Measurements from ENCODE around the gene PRPSAP1.

Gene PRPSAP1

DNA sequence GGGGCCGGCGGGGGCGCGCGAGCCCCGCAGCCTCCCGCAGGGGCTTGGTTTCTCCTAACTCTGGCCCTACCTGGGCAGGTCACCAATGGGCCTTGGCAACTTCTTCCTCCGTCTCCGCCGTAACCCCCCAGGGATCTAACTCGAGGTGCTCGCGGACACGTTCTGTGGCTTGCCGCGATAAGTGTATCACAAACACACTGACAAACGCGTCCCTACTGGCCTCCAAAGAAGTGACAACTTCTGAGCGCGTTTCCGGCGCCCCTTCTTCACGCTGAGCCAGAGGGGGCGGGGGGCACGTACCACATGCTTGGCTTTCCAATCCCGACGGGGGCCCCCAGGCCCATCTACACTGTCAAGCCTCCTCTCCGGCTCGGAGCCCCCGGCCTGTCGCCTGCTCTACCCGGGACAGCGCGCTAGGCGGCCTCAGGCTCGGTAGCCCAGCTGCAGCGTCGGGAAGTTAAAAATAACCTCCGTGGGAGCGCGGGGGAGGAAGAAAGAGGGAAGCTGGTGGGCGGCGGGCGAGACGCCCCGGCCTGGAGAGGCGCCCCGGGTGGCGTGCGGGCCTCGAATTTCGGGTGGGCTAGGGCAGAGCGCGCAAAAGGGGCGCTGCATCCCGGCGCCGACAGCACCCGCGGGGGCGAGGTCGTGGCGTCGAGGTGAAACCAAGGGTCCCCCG lies 30.0 kb upstream of the PRPSAP1 start:
- DNase-seq (ENCODE audit: low read depth in 2 of 2): peak in 1 of 2 donors; percentile 36

DNA sequence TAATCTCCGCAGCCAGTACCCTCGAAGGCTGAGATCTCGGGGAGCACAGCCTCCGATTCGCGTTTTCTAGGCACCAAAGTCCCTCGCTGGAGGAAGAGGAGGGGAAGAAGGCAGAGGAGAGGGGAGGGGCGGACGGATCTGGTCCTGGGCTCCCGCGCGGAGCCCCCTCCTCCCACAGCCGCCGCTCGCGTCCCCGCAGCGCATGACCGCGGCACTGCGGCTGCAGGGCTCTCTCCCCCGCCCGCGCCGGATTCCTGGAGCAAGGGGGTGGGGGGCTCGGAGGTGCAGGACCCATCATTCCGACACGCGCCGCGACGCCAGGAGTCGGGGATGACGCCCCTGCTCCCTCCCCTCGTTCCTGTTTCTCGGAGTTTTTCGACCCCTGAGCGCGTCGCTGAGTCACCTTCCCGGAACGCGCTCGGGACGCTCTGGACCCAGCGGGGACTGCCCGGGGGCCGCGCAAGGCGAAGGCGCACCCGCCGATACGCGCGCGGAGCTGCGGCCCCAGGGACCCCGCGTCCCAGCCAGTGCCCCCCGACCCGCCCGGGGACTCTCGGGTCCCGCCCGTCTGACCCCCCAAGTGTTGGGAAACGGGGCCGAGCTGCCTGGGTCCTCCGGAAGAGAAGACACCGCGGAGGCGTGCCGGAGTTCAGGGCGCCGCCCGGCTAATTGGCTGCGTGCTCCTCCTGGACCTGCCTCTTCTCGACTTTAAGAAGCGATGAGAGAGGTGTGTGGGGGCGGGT lies 29.3 kb upstream of the PRPSAP1 start:
- DNase-seq (ENCODE audit: low read depth in 2 of 2): peak; percentile 49 to 60

DNA sequence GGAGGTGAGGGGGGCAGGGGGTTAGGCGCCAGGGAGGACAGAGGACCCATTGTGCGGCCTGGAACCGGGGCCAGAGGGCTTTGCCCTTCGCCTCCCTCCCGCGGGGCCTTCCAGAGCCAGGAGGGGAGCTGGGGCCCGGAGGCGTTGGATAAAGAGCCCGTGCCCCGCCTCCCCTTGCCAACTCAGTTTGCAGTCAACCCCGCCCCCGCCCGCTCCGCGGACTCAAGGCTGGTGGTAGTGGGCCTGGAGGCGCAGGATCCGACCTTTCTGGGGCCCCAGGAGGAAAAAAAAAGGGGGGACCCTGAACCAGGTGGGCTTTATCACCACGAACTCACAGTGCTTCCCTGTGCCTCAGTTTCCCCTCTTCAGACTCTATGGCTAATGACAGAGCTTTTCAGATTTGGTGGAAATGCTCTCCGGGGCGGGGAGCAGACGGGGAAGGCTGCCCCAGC lies 28.7 kb upstream of the PRPSAP1 start:
- peak in 1 of 2 donors; percentile 36 for DNase-seq (ENCODE audit: low read depth in 2 of 2)

DNA sequence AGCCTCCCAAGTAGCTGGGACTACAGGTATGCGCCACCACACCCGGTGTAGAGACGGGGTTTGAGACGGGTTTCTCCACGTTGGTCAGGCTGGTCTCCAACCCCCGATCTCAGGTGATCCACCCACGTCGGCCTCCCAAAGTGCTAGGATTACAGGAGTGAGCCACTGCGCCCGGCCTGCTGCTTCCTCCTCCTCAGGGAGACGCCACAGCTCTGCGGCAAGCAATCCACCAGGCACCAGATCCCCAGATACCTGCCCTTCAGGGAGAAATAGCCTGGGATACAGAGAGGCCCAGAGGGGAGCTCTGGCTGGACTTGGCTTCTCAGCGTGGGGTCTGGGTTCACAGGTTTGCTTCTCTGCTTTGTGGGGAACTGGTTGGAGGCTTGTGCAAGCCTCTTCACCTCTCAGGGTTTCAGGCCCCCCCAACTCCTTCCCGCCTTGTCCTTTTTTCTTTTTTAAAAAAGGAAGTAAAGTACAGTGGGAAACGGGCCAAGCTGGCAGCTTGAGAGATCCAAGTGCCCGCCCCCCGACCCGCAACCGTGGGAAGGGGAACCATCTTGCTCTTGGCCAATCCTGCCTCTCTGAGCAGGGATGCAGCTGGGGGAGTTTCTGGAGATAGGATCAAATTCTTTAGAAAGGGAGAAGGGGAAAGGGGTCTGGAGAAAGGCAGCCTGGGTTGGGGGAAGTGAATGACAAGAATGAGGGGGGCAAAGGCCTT lies 28.1 kb upstream of the PRPSAP1 start:
- no peak for DNase-seq (ENCODE audit: low read depth in 2 of 2)

DNA sequence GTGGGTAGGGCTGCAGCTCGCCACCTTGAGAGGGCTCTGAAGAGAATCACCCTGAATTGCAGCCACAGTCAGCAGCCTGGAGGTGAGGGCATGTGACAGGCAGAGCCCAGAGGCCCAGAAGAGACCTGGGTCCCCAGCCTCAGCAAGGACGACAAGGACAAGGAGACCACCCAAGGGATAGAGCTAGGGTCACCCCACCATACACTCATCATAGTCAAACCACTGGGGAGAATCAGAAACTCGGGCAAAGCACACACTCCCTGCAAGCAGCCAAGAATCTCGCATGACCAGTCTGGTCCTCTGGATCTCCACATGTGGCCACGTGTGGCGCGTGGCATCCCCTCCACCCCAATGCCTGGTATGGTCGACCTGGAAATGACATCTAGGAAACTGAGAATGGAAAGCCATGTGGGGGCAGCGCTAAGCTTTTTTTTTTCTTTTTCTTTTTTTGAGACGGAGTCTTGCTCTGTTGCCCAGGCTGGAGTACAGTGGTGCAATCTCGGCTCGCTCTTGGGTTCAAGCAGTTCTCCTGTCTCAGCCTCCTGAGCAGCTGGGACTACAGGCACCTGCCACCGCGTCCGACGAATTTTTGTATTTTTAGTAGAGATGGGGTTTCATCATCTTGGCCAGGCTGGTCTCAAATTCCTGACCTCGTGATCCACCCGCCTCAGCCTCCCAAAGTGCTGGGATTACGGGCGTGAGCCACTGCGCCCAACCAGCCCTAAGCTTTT lies 26.1 kb upstream of the PRPSAP1 start:
- DNase-seq (ENCODE audit: low read depth in 2 of 2): no peak

DNA sequence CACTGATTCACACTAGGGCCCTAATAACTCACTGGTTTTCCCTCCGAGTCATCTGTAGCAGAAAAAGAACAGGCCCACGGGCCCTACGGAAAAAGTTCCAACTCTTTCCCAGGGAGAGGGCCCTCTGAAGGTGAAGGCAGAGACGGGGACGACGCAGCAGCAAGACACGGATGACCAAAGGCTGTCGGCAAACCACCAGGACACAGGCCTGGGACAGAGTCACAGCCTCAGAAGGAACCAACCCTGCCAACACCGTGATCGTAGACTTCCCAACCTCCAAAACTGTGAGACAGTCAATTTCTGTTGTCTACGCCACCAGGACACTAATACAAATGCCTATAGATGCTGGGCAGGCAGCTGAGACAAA lies 25.5 kb upstream of the PRPSAP1 start:
- DNase-seq (ENCODE audit: low read depth in 2 of 2): no peak

DNA sequence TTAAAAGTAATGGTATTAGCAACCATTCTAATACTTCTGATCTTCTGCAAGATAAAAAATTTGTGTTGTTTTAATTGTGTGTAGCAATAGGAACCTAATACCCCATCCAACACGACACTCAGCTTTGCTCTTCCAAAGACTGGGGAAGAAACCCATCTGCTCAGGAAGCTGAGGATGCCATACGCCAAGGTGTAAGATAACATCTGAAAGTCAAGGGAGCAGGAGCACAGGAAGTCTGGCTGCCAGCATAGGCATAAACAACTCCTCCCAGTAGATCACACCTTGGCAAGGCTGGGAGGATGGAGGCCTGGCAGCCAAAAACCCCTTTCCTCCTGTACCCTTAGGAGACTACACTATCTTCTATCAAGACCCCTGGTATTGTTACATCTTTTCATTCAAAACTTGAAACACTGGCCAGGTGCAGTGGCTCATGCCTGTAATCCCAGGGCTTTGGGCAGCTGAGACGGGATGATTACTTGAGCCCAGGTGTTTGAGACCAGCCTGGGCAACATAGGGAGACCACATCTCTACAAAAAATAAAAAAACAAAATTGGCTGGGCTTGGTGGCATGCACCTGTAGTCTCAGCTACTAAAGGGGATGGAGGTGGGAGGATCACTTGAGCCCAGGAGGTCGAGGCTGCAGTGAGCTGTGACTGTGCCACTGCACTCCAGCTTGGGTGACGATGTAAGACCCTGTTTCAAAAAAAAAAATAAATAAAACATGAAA lies 25.0 kb upstream of the PRPSAP1 start:
- DNase-seq (ENCODE audit: low read depth in 2 of 2): no peak

DNA sequence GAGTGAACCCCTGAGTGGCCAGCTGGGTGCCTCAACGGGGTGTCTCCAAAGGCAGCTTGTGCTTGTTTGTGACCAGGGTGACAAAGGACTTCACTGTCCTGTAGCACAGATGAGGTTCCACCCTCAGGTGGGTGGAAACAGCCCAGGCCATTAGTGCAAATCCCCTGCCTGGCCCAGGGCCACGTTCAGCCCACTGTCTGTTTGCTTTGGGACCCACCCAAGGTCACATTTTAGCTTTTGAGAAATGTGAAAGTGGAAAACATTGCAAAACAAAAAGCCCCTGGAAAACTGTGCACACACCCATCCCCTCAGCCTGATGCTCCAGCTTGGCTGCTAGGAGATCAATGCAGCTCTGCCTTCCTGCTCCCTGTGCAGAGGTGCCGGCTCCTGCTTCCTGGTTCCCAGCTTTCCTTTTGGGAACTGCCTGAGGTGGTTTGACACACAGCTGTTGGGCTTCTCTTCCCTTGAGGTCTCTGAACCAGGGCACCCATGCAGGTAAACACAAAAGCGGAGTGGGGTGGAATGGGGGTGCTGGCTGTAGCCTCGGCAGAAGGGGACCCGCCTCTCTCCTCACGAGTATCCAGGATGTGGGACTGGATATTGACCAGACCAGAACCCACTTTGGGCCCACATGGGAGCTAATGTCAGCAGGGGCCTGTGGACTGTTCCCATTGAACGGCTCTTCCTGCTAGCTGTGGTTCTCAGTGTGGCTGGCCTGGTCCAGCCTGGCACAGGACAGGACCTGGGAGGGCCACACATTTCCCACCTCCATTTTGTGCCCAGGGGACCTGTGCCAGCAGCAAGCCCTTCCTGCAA lies 22.8 kb upstream of the PRPSAP1 start:
- no peak for DNase-seq (ENCODE audit: low read depth in 2 of 2)

DNA sequence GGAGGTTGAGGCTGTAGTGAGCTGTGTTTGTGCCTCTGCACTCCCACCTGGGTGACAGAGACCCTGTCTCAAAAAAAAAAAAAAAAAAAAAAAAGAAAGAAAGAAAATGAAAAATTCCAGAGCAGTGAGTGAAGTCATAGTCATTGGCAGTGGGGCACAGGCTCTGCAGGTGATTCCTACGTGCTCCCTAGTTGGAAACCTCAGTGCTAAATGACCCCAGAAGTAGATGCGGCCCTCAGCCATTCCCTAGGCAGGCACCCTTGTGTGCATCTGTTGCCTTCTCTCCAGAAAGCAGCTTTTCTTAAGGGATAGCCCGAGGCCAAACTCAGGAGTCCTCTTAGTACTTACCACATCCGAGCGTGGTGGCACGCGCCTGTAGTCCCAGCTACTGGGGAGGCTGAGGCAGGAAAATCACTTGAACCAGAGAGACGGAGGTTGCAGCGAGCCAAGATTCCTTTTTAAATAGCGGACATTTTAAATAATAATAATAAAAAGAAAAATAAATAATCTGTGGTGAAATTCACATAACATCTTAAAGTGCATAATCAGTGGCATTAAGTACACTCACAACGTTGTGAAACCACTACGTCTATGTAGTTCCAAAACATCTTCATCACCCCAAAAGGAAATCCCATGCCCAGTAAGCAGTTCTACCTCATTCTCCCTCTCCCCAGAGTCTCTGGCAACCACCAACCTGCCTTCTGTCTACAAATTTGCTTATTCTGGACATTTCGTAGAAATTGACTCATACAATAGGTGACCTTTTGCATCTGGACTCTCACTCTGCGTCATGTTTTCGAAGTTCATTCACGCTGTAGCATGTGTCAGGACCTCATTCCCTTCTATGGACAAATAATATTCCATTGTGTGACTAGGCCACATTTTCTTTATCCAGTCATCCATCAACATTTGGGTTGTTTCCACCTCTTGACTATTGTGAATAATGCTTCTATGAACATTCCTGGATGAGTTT lies 18.2 kb upstream of the PRPSAP1 start:
- DNase-seq (ENCODE audit: low read depth in 2 of 2): no peak

DNA sequence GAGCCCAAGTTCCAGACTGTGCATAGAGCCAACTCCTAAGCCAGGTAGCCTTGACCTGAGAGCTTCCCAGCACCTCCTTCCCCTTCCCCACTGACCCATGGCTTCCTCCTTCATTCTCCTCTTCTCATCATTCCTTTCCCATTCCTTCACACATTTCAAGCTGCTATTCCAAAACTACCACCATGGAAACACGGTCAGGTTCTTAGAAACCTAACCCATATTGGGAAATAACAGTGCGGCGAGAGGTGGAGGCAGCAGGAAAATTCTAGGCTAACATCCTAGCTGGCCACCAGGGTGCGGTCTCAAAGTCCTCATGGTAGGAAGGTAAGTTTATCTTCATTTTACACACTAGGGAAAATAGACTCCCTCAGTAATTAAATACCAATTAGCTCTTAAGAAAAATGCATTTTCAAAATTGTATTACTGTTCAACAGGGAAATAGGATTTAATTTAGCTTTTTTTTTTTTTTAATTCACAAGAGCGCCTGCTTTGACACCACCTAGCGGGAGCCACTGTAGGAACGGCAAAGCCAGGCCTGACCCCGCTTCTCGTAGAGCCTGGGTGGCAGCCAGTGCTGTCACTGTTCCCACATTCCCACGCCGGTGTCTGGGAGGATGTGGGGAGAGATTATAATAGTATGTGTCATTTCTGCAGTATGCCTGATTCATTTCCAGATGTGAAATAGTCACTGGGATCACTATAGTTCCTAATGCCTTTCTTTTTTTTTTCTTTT lies 16.7 kb upstream of the PRPSAP1 start:
- no peak for DNase-seq (ENCODE audit: low read depth in 2 of 2)

DNA sequence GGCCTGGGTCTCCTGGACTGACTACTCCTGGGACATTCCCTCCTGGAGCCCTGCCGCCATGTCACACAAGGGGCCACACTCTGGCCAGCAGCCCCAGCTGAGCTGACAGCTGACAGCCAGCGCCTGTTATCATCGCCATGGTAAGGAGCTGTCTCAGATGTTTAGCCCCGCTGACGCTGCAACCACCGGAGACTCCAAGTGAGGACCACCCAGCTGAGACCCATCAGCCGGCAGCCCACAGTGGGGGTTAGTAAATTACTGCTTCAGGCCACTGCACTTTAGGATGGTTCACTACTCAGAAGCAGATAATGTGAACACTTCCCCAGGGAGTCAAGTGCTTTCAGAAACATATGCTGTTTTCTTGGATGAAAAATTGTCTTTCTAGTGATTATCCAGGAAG lies 16.1 kb upstream of the PRPSAP1 start:
- DNase-seq (ENCODE audit: low read depth in 2 of 2): no peak

DNA sequence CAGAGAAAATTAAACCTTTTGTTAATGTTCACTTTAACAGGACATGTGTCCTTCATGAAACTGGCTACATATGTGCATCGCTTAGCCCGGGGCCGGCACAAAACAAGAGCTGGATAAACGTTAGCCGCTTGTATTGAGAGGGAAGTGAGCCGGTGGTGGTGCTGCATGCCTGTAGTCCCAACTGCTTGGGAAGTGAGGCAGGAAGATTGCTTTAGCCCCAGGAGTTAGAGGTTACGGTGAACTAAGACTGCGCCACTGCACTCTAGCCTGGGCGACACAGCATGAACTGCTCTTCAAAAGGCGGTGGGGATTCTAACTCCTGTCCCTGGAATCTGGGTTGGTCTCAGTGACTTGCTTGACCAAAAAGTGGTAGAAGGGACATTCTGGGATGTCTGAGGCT lies 15.7 kb upstream of the PRPSAP1 start:
- no peak for DNase-seq (ENCODE audit: low read depth in 2 of 2)

DNA sequence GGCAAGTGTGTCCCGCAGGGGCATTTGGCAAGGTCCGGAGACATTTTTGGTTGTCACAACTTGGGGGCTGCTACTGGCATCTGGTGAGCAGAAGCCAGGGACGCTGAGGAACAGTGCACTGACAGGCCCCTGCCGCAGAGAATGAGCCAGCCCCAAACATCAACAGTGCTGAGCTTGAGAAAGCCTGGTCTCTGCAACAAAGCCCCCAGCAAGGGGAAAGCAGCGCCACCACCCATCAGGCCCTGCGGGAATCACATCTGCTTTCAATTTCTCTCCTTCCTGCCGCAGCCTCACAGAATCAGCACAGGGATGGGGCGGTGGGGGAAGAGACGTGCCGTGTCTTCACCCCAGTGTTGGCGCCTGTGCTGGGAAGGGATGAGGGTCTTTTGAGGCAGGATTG lies 14.8 kb upstream of the PRPSAP1 start:
- no peak for DNase-seq (ENCODE audit: low read depth in 2 of 2)

DNA sequence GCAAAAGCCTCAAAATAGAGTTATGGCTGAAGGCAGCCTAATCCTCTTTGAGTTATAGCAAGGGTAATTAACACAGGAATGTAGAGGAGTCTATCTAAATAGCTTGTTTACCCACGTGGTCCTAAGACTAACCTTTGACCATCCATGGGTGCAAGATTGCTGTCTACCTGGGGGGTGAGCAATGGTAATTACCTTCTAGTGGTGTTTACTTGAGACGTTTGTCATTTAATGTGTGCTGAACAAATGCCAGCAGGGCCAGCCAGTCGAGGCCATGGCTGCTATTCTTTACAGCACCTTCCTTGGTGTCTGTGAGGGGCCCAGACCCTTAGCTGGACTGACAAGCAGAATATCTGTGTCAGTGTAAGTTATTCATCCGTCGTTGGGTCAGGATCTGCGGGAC lies 13.9 kb upstream of the PRPSAP1 start:
- no peak for DNase-seq (ENCODE audit: low read depth in 2 of 2)

DNA sequence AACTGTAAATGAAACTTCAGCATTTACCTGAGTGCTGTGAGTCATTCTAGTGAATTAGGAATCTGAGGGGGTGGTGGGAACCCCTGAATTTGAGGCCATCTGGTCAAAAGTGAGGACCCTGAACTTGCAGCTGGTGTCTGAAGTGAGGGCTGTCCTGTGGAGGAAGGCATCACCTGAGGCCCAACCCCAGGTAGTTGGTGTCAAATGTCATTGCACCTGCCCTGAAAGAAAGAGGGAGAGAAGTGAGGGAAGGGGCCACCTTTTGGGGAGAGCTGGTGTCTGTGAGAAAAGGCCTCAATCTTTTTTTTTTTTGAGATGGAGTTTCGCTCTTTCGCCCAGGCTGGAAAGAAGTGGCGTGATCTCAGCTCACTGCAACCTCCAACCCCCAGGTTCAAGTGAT lies 12.5 kb upstream of the PRPSAP1 start:
- DNase-seq (ENCODE audit: low read depth in 2 of 2): no peak

DNA sequence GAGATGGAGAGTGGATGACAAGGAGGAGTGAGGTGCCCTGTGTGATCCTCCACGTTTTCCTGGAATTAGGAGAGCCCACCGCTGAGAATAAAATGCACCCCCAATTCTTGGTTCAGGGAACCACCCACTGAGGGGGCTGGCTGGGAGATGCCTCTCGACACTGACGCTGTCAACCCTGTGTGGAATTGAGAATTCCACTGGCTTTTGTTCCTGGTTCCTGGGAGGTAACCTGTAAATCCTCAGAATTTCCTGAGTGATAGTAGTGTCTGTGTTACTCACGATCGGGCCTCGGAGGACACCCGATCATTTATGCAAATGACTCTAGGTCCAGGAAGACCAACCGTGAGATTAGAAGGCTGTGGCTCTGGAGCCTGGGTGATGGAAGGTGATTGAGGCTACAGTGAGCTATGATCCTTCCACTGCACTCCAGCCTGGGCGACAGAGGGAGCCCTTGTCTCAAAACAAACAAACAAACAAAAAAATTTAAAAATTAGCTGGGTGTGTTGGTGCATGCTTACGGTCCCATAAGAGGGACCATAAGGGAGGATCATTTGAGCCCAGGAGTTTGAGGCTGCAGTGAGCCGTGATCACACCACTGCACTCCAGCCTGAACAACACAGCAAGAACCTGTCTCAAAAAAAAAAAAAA lies 11.7 kb upstream of the PRPSAP1 start:
- DNase-seq (ENCODE audit: low read depth in 2 of 2): no peak

DNA sequence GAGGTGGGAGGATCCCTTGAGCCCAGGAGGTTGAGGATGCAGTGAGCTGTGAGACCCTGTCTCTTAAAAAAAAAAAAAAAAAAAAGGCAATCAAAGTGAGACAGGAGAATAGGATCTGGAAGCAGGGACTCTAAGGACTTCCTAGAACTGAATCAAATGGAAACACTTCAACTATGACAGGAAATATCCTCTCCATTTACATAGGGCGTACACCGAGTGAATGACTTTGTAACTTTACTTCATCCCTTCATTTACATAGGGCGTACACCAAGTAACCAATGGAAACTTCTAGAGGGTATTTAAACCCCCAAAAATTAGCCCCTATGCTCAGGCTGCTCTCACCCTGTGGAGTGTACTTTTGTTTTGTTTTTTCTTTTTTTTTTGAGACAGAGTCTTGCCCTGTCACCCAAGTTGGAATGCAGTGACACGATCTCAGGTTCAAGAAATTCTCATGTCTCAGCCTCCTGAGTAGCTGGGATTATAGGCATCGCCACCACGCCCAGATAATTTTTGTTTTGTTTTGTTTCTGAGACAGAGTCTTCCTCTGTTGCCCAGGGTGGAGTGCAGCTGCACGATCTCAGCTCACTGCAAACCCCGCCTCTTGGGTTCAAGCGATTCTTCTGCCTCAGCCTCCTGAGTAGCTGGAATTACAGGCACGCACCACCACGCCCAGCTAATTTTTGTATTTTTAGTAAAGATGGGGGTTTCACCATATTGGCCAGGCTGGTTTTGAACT lies 9.6 kb upstream of the PRPSAP1 start:
- DNase-seq (ENCODE audit: low read depth in 2 of 2): no peak

DNA sequence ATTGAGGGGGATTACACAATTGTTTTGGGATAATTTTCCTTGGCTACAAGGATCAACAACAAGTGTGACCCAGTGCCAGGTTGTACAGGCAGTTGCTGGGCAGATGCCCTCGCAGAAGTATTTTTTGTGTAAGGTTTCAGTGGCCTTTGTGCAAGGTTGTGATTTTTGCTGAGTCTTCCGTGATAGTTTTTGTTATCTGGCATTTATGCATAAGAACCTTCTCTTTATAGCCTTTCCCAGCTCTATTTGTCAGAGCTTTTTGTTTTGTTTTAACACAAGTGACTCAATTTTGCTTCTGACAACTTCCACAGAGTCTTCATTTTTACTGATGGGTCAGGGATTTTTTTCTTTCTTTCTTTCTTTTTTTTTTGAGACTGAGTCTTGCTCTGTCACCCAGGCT lies 6.7 kb upstream of the PRPSAP1 start:
- no peak for DNase-seq (ENCODE audit: low read depth in 2 of 2)

Measured in stimulated activated CD4-positive, alpha-beta T cell treated with anti-CD3 and anti-CD28 coated beads, Interleukin-15, amount 100 ng/mL, for 48 hours (primary cell).